HG03095 (cell line): Measurements from ENCODE around the gene GEMIN7.
"Not testable (repeated sequence)": the region's sequence is repeated elsewhere in the genome, so short reads cannot be mapped to it uniquely, and the experiment has no call there.

Source experiments
- ATAC-seq: cut with Tn5 transposase; IDR thresholded peaks from one replicate; pipeline ENCODE4 v1.9.1; 2021; ENCODE audit warnings: moderate library complexity; ENCODE audit not compliant: unreplicated experiment

The GEMIN7 gene

GRCh38 chr19:45102481-45102880 is 23.4 kb downstream of the GEMIN7 start:
- no peak for ATAC-seq

DNA sequence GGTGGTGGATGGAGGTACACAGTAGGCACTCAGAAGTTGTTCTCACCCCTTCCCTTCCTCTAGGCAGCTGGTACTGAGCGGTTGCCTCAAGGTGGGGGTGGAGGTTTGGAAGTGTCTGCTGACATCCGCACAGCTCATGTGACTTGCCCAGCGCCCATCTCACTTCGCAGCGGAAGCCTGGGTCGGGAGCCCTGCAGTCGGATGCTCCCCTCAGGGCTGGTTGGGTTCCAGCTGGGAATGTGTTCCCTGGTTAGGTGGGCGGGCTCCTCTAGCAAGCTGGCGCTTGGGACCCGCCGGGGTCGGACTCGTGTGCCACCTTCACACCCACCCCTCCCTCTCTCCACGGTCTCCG is 24.1 kb downstream of the GEMIN7 start:
- no peak for ATAC-seq

DNA sequence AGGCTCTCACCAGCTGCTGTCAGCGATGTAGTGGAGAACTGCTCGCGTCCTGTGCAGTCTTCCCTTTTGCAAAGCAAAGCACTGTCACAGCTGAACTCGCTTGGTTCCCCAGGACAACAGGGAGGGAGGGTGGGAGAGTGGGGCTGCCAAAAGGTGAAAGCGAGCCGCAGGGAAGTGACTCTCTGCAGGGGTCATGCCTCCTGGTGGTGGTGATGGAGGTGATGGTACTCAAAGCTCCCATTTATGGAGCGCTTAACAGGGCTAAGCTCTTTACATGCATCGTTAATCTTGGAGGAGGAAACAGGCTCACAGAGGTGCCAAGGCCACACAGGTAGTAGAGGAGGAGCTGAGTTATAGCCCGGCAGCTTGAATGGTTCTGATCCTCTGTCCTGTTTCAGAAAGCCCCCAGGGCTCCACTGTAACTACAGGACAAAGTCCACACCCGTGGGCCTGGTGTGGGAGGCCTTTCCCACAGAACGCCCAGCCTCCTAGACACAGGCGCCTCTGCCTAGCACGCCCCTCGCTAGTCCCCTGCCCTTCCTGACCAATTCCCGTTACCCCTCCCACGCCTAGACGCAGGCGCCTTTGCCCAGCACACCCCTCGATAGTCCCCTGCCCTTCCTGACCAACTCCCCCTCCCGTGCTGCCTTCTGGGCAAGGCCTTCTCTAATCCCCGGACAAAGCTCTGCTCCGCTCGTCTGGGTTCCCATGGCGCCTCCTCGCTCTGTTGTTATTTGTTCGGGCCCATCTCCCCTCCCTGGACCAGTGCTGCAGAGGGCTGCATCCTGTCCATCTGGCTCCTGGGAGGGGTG is 24.7 kb downstream of the GEMIN7 start:
- no peak for ATAC-seq

- ATAC-seq = no peak
Observed at GRCh38 chr19:45104658-45105349, 25.7 kb downstream of the GEMIN7 start.

DNA sequence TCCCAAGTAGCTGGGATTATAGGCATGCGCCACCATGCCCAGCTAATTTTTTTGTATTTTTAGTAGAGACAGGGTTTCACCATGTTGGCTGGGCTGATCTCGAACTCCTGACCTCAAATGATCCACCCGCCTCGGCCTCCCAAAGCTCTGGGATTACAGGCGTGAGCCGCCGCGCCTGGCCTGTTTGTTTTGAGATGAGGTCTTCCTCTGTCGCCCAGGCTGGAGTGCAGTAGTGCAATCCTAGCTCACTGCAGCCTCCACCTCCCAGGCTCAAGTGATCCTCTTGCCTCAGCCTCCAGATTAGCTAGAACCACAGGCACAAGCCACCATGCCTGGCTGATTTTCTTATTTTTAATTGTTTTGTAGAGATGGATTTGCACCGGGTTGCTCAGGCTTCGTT is 27.3 kb downstream of the GEMIN7 start:
- not testable (repeated sequence) for ATAC-seq

GRCh38 chr19:45107621-45108150 is 28.6 kb downstream of the GEMIN7 start:
- ATAC-seq = no peak

DNA sequence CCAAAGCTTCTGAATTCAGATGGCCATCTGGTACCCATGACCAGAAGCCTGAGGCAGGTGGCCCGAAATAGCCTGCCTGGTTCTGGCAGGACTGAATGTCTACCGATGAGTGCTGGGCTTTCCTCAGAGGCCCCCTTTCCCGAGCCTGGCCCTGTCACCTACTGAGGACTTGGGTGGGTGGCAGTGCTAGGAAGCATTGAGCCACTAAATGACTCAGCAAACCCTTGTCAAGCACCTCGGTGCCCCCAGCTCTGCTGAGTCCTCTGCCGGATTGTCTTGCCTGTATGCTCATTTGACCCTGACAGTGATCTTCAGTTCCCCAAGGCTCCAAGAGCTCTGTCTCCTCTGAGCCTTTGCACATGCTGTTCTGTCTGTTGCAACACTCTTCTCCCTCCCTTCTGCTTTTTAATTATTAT is 31.8 kb downstream of the GEMIN7 start:
- no peak for ATAC-seq

DNA sequence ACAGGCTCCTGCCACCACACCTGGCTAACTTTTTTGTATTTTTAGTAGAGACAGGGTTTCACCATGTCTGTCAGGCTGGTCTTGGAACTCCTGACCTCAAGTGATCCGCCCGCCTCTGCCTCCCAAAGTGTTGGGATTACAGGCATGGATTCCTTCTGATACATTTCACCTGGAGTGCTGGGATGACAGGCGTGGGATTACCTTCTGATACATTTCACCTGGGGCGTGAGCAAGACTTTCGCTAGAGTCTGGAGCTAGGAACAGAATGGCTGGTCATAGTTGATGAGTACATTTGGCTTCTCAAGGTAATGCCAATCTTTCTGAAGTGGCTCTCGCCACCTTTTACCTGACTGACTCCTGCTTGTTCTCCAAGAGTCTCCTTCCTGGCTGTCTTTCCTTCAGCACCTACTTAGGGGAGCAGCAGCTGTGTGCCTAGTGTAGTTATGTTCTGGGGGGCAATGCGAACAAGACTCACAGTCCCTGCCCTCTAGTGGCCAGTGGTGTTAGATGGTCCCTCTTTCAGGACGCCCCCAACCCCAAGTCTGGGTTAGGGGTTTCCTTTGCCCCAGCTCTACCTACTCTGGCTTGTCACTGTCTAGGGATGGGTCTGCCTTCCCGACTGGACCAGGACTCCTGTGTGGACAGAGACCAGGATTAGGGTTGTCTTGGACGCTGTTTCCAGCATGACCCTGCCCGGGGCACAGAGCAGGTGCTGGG is 33.2 kb downstream of the GEMIN7 start:
- ATAC-seq = no peak

- no peak for ATAC-seq
Observed at GRCh38 chr19:45113628-45114027, 34.6 kb downstream of the GEMIN7 start.

DNA sequence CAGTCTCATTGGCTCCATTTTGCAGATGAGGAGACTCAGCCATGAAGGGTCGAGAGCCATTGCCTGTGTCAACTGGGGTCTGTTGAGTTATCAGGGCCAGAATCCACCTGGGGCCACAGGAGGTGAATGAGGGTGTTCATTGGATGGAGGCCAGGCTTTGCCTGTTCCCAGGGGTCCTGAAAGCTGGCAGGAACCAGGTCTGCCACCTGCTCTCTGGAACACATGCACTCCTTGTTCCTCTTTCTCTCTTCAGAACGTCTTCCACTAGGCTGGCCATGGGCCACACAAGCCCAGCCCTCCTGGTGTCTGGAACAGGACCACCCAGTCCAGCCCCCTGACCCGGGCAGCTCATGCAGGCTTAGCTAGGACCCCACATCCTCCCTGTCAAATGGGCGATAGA is 35.1 kb downstream of the GEMIN7 start:
- no peak for ATAC-seq

- ATAC-seq = no peak
Observed at GRCh38 chr19:45115809-45116615, 37.0 kb downstream of the GEMIN7 start.

DNA sequence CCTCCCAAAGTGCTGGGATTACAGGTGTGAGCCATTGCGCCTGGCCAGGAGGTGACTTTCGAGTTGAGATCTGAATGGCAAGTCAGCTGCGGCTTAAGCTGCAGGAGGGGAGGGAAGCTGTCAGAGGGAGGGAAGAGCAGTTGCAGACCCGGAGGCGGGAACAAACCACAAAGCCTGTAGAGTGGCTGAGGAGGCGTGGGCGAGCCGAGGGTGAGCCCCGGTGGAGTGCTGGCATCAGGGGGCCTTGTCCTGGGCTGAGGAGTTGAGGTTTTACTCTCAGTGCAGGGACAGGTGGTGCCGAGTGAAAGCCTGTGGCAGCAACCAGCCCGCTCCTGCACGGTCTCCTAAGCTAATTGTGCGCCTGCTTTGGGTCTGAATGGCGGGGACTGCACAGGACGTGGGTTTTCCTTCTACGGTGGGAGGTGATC is 38.1 kb downstream of the GEMIN7 start:
- no peak for ATAC-seq

- ATAC-seq = no peak
Observed at GRCh38 chr19:45117671-45118070, 38.6 kb downstream of the GEMIN7 start.

GRCh38 chr19:45118106-45118505 is 39.0 kb downstream of the GEMIN7 start:
- no peak for ATAC-seq

- ATAC-seq = not testable (repeated sequence)
Observed at GRCh38 chr19:45118591-45119355, 39.7 kb downstream of the GEMIN7 start.

DNA sequence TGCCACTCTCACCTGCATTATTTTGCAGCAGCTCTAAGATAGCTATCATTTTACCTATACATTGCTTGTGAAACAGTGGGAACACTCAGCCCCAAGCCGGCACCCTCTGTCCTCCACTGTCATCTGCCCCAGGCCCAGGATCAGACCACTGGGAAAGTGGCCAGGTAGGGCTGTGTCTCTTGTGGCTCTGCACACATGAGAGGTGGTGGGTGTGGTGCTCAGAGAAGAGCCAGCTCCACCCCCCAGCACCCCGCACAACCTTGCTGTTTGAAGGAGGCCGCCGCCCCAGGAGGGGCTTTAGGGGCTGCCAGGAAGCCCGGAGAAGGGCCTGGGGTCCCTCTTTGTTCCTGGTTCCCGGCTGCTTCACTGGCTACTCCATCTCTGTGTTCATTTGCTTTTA is 40.5 kb downstream of the GEMIN7 start:
- no peak for ATAC-seq

DNA sequence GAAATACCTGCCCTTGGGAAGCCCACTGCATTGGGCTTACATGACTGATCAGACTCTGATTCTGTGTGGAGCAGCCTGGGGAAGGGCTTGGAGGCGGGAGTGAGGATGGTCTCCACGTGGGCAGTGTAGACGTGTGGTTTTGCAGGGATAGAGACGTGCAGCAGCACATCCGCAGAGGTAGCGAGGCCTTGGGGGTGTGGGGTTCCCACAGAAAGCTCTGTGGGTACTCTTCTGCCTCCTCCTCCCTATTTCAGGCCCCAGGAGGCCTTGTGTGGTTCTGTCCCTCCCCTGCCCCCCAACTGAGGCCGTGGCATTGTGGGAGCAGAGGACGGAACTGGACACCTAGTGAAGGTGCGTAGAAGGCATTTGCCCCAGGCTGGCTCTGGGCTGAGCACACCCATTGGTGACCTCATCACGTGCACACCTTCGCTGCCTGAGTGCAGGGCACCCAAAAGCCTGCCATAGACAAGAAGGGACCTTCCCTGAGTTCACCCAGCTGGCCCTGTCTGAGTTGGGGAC is 42.8 kb downstream of the GEMIN7 start:
- ATAC-seq = no peak

- ATAC-seq = no peak
Observed at GRCh38 chr19:45122832-45123231, 43.8 kb downstream of the GEMIN7 start.

DNA sequence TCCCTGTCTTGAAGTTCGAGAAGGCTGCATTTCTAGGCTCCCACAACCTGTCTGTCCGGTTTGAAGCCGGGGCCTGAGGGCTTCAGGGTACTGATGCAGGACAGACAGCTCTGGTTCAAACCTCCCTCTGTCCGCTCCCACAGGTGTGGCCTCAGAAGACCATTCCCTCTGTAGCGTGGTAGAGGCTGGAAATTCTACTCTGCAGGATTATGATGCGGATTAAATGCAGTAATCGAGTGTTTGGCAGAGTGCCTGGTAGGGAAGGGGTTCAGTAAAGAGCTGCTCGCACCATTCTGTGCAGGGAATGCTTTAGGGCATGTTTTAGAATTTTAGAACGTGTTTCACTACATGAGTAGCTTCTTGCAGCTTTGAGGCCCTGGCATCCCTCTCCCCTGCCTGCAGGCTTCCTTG is 44.4 kb downstream of the GEMIN7 start:
- no peak for ATAC-seq

DNA sequence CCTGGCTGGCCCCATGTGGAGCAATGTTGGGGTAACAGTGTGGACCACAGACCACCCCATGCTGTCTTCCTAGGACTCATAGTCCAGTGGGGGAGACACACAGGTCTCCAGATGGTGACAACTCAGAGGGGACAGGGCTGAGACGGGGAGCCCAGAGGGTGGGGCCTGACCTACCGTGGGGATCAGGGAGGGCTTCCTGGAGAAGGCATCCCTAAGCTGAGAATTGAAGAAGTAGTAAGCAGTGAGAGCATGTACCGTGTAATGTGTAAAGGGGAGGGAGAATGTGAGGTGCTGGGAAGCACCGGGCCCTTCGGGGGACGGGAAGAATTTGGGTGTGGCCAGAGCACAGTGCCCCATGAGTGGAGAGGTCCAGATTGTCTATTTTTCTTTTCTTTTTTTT is 45.0 kb downstream of the GEMIN7 start:
- no peak for ATAC-seq
